Stimulated activated CD4-positive, alpha-beta T cell treated with anti-CD3 and anti-CD28 coated beads, TNF-alpha, amount 100 ng/mL, for 1 hour (primary cell): ENCODE results near the gene SAPCD2.
A peak's percentile ranks its signal among the peaks of the same experiment; 100 is the strongest.
"Not testable (repeated sequence)": the region's sequence is repeated elsewhere in the genome, so short reads cannot be mapped to it uniquely, and the experiment has no call there.

Source experiments
- DNase-seq, 3 donors: peaks; one replicate each; pipeline ENCODE4 v3.0.0-alpha.2; 2020; ENCODE audit warnings: low read depth in 3 of 3, low spot score in 1 of 3

SAPCD2 gene

DNA sequence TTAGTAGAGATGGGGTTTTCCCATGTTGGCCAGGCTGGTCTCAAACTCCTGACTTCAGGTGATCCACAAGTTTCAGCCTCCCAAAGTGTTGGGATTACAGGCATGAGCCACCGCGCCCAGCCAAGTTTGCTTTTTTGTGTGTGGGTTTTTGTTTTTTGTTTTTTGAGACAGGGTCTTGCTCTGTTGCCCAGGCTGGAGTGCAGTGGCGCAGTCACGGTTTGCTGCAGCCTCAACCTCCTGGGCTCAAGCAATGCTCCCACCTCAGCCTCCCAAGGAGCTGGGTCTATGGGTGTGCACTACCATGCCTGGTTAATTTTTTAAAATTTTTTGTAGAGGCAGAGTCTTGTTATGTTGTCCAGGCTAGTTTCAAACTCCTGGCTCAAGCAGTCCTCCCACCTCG is 36.9 kb downstream of the SAPCD2 start:
- DNase-seq, result not testable (repeated sequence)

DNA sequence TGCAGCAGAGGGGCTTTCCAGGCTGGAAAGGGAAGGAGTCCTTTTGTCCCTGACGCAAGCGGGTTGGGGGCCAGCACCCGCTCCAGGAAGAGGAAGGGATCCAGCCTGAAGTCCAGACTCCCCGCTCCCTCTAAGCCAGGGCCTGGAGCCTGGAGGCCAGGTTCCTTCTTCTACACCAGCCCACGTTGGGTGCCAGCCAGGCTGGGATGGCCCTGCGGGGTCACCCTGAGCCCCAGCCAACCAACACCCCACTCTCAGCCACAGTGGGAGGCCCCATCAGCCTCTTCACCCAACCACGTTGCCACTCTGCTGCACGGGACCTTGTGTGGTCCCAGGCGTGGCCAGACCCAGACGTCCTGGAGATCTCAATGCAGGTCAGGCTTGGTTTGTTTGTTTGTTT is 37.5 kb downstream of the SAPCD2 start:
- no peak for DNase-seq

- no peak for DNase-seq
These were observed 38.3 kb downstream of the SAPCD2 start, which contains the start of gene FUT7 for GRCh38 chr9:137031904-137032640. Gene FUT7, minus strand, starts transcription at chr9:137032088. Its CDS starts 97 bp downstream, at chr9:137031991.

GRCh38 chr9:137030538-137031527 is 39.5 kb downstream of the SAPCD2 start:
- no peak for DNase-seq

- DNase-seq, result no peak
These were observed 40.4 kb downstream of the SAPCD2 start for GRCh38 chr9:137030006-137030405.

DNA sequence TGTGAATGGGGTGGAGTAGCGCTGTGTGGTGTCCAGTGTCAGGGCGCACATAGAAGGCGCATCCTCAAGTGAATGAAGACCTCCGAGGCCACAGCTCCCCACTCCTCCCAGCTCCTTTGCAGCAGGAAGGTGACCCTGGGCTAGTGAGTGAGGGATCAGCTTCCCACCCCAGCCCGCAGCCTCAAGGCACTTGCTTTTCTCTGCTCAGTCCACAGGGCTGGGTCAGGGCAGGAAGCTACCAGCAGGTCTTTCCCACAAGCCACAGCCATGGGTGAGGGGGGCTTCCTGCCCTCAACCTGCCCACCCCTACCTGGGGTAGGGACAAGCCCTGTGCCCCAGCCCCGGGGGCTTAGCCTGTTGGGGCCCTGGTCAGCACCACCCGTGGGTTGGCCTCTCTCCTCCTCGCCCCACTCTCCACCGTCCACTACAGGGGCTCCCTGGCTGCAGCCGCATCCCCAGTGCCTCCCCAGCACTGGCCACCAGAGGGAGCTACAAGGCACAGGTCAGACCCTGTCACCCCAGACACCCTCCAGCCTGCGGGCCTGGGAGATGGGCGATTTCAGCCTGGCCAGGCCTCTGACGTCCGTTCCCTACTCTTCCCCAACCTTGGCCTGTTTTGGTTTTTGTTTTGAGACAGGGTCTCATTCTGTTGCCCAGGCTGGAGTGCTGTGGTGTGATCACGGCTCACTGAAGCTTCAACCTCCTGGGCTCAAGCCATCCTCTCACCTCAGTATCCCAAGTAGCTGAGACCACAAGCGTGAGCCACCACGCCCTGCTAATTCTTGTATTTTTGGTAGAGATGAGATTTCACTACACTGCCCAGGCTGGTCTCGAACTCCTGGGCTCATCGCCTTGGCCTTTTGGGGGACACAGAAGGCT is 41.1 kb downstream of the SAPCD2 start:
- peak in 2 of 3 donors; percentile 33 to 69 for DNase-seq

GRCh38 chr9:137028263-137029057 is 41.9 kb downstream of the SAPCD2 start:
- DNase-seq, result peak in 2 of 3 donors; percentile 46 to 59

GRCh38 chr9:137027369-137028262 is 42.7 kb downstream of the SAPCD2 start, which contains the start of gene ABCA2:
Gene ABCA2, minus strand, starts transcription at chr9:137028237. Its CDS starts 97 bp downstream, at chr9:137028140.
- no peak for DNase-seq

DNA sequence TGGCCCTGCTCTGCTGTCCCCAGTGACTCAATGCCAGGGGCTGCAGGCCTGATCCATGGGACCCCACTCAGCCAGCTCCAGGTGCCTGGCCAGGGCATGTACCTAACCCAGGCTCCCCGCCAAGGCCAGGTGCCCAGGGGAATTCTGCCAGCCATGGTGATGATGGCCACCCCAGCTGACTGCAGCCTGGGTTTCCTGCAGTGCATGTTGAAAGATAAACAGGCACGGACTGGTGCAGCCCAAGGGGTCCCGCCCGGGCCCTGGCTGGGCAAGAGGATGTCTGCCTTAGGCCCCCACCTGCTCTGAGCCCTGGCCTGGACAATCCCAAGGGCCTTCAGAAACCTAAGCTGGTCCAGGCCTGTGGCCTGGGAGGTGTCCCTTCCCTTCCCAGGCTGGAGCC is 43.5 kb downstream of the SAPCD2 start:
- DNase-seq, result no peak

DNA sequence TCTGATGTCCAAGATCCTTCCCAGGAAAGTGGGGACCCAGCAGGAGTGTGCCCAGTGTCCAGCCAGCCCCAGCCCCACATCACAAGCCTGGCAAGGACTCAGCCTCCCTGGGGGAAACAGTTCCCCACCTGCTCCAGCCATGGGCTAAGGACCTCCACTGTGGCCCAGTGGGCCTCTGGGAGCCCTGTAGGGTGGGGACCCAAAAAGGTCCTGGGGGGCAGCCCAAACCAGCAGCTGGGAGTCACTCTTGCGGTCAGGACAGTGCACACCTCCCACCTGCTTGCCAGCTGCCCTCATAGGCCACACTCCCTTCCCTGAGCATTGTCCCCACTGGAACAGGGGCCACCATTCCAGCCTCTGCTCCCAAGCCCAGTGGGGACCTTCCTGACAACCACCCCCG is 44.0 kb downstream of the SAPCD2 start:
- no peak for DNase-seq

DNA sequence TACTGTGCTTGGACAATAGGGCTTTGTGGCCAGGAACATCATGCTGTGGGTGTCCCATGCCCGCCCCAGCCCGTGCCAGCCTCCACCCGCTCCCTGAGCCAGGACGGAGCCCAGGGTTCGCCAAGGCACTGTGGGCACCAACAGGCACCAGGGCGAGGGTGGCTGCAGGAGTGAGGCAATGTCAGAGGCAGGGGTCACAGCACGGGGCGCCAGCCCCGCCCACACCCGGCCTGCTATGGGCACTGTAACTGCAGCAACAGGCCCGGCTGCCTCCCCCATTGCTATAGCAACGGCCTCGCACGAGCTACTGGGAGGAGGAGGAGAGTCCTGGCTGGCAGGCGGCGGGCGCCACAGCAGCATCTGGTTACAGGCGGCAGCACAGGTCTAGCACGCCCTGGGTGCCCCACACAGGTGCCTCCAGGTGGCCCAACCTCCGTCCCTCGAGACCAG is 44.8 kb downstream of the SAPCD2 start:
- no peak for DNase-seq

DNA sequence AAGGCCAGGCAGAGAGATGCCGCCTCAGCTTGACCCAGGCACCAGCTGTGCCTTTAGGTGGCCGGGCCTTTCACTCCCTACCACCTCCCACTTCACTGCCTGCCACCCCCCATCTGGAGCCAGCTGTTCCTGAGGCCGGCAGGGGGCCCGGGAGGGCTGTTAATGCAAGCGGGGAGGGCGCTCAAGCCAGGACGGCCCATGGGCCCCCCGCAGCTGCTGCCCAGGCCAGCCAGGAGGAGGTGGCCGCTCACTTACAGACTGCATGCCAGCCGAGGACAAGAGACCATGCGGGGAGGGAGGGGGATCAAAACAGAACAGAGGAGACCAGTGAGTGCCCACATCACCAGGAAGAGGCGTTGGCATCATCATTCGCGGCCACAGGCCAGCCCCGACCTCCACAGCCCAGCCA is 46.8 kb downstream of the SAPCD2 start:
- no peak for DNase-seq

GRCh38 chr9:137023157-137023556 is 47.2 kb downstream of the SAPCD2 start:
- DNase-seq, result no peak

GRCh38 chr9:137022662-137023008 is 47.7 kb downstream of the SAPCD2 start:
- DNase-seq, result no peak

GRCh38 chr9:137021979-137022661 is 48.2 kb downstream of the SAPCD2 start:
- peak in 2 of 3 donors; percentile 37 to 58 for DNase-seq

- DNase-seq, result no peak
These were observed 48.8 kb downstream of the SAPCD2 start for GRCh38 chr9:137021568-137021978.

DNA sequence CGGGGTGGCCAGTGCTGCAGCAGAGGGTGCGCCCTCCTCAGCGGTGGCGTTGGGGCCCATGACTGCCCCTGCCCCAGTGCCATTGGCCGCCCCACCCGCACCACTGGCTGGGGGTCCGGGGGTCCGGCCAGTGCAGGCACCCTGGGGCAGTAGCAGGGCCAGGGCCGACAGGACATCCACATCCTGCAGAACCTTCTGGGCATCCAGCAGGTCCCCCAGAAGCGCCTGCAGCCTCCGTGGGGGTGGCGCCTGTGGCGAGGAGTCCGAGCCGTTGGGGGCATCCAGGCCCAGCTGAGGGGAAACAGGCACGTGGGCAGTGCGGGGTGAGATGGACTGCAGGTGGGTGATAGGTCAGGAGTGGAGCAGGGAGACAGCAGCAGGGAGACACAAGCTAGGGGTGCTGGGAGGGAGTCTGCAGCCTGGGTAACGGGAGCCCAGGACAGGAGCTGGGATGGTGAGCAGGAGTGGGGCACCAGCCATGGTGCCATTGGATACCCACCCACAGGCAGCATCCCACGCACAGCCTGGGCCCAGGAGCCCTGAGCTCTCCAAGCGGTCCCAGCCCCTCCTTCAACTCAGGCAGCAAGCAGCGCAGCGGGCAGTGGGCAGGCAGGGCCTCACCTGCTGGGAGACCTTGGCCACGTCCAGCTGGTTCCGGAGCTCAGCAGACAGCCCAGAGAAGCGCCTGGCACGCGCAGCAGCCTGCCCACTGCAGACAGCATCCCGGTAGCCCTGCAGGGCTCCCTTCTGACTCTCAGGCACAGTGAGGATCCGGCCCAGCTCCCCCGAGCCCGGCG is 49.4 kb downstream of the SAPCD2 start:
- no peak for DNase-seq
